Stimulated activated naive B cell treated with anti-CD40 and anti-IgM and Interleukin-4, amounts not matched to agents 10 μg/mL and 1 μg/mL and 100 μg/mL, for 72 hours (primary cell): Measurements from ENCODE around the gene VCAN.
A peak's percentile ranks its signal among the peaks of the same experiment; 100 is the strongest.

Source experiments
- ATAC-seq, 2 donors: fragments of 150-1000 bp; cut with Tn5 transposase; replicated peaks; 2 replicates each; pipeline ENCODE4 v1.10.0; 2021; ENCODE audit warnings: moderate library complexity in 1 of 2
- DNase-seq: peaks from one replicate; pipeline ENCODE4 v3.0.0; 2021
- H3K27ac Mint-ChIP-seq: one replicate; pipeline ENCODE4 v1.8.0; 2022; ENCODE audit warnings: mild to moderate bottlenecking, mixed read lengths
- H3K27me3 Mint-ChIP-seq, 2 donors: one replicate each; pipeline ENCODE4 v1.8.0; 2022; ENCODE audit warnings: mixed read lengths in 2 of 2
- H3K36me3 Mint-ChIP-seq, 2 donors: one replicate each; pipeline ENCODE4 v1.8.0; 2022; ENCODE audit warnings: mixed read lengths in 2 of 2, mild to moderate bottlenecking in 1 of 2
- H3K4me1 Mint-ChIP-seq, 2 donors: one replicate each; pipeline ENCODE4 v1.8.0; 2022; ENCODE audit warnings: mixed read lengths in 2 of 2, mild to moderate bottlenecking in 1 of 2
- H3K4me3 Mint-ChIP-seq, 2 donors: one replicate each; pipeline ENCODE4 v1.8.0; 2022; ENCODE audit warnings: mild to moderate bottlenecking in 2 of 2, mixed read lengths in 2 of 2, moderate library complexity in 1 of 2
- H3K9me3 Mint-ChIP-seq, 2 donors: one replicate each; pipeline ENCODE4 v1.8.0; 2022; ENCODE audit warnings: mixed read lengths in 2 of 2, mild to moderate bottlenecking in 1 of 2

VCAN gene

DNA sequence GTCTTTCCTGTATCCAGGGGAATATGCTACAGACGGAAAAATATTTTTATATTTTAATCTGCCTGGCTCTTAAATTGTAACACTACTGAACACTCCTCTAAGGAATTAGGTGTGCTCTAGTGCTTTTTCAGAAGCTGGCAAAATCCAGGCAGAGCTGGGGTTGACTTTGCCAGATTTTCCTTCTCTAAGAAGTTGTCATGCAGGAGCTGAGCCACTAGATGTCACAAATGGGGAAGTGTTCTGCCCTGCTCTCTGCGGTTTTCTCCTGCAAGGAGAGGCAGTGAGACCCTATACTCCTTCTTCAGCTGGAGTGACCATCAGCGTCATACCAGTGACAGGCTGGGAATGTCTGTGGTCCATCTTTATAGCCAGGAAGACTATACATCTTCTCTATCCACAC is 136.6 kb downstream of the VCAN start:
- Mint-ChIP-seq H3K36me3 (no peaks in the 10 kb centered on the region), H3K4me1 (no peaks in the 10 kb centered on the region), H3K9me3 (no peaks in the 10 kb centered on the region), H3K4me3 (no peak overlapping the region), H3K27ac (no peak overlapping the region), H3K27me3 (peaks cover 5 to 8% of the 10 kb centered on the region in 2 donors)
- DNase-seq (no peak), ATAC-seq (peak in 1 of 2 donors; percentile 33)

DNA sequence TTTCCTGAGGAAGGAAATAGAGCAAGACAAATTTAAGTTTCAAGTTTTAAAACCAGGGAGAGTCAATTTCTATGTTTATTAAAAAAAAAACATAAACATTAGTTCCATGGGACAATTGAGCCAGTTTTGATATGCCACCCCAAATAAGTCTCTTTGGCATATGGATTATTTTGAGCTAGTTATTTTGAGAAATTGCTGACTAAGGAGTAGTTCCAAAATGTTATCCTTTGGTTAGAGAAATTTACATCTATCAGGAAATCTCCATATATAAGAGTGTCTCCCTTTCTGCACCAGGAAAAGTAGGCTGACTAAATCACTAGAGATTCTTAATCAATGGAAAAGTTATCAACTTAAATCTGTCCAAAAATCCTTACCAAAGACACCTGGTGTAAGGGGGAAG is 143.3 kb downstream of the VCAN start:
- Mint-ChIP-seq H3K27ac (no peak overlapping the region), H3K4me1 (no peaks in the 10 kb centered on the region), H3K4me3 (no peak overlapping the region), H3K9me3 (peaks cover 13 to 14% of the 10 kb centered on the region in 2 donors), H3K27me3 (no peaks in the 10 kb centered on the region), H3K36me3 (no peaks in the 10 kb centered on the region)
- no peak for DNase-seq
- ATAC-seq = no peak

DNA sequence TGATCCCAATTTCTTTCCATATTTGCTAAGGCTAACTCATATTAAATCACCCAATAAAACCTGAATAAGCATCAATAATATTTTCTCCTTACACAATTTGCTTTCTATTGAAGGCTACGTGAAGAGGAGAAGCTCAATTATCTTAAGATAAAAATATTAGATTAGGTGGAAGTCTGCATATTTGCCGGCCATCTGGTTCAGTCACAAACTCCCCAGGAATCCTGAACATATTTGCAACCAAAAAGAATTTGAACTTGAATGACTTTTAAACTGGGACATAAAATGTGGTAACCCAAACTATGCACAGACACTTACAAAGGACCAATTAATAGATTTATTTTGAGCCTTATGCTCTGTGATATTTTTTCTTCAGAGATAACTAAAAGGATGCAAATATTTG is 156.8 kb downstream of the VCAN start:
- Mint-ChIP-seq H3K27ac (no peak overlapping the region), H3K36me3 (no peaks in the 10 kb centered on the region), H3K4me1 (no peaks in the 10 kb centered on the region), H3K4me3 (no peak overlapping the region), H3K27me3 (no peaks in the 10 kb centered on the region), H3K9me3 (no peaks in the 10 kb centered on the region)
- DNase-seq = no peak
- no peak for ATAC-seq
